Choroid plexus epithelial cell (primary cell): ENCODE results near the gene PMVK.
"Not testable (repeated sequence)": the region's sequence is repeated elsewhere in the genome, so short reads cannot be mapped to it uniquely, and the experiment has no call there.

Experiments
- DNase-seq: peaks from one replicate; pipeline ENCODE4 v3.0.0-alpha.2; 2010; ENCODE audit warnings: low read depth
- H3K4me3 ChIP-seq: 2 replicates; pipeline ENCODE4 v1.5.1; 2011; ENCODE audit warnings: low read depth, mild to moderate bottlenecking, control low read depth, low read length, moderate library complexity
- CTCF ChIP-seq: conservative IDR thresholded peaks from 2 replicates; pipeline ENCODE4 v1.5.1; 2011; ENCODE audit warnings: low read depth, mild to moderate bottlenecking, control low read depth, inconsistent platforms, low read length, moderate library complexity

Gene PMVK

GRCh38 chr1:154936555-154937084 lies at the start of gene PMVK:
Gene PMVK, minus strand, starts transcription at chr1:154936719. Its CDS starts 34 bp downstream, at chr1:154936685.
- DNase-seq = peak; percentile 98
- peak within 1 kb of the TSS; percentile 83 for H3K4me3 ChIP-seq
- TF ChIP-seq CTCF = peak; percentile 39

DNA sequence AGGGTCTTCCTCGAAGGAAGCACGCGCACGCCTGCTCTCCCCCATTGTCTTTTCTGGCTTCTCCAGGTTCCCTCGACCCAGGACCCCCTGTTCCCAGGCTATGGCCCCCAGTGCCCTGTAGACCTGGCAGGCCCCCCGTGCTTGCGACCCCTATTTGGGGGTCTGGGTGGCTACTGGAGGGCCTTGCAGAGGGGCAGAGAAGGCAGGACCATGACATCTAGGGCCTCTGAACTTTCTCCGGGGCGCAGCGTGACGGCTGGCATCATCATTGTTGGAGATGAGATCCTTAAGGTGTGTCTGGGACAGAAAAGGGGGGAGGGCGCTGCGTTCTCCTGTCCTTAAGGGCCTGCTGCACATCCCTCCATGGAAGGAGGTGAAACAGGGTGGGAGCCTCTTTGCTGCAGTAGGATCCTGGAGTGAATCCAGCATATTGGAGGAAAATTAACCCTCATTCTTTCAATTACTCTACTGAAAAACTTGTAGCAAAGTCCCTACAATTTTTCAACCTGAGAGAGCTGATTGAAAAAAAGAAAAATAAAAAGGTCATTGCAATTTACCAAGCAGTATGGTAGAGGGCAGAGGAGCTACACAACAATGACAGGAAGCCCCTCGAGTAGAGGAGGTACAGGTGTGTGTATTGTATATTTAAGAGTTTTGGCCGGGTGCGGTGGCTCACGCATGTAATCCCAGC lies 47.4 kb upstream of the PMVK start:
- DNase-seq = no peak
- TF ChIP-seq CTCF = no peak
- peak overlapping the region; percentile 88 for H3K4me3 ChIP-seq

DNA sequence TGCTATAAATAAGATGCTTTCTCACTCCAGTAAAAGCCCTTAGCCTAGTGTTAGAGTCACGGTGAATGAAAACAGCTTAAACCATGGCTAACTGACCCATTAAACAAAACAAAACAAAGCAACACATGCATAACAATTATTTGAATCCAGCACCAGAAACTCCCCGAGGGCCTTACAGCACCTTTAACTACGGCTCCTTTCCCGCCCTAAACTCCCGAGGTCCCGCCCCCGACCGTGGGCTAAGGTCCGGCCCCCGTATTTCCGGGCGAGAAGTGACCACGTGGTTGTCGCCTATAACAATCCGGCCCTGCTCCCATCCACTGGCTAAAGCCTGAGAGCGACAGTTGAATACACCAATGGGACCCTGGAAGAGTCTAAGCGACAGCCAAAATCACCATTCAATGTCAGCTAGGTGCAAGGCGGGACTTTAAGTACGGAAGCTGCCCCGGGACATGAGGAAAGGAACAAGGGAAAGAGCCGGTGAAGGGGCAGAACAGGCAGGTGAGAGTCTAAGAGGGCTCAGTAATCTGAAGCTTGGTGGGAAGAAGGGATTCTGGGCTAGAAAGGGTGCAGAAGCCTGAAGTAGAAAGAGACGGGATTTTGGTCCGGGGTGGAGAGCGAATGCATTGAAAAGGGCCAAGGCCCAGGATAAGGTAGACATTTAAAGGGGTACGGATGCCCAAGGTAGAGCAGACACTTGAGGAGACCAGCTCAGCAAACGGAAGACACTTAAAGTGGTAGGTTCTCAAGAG lies 46.6 kb upstream of the PMVK start, which contains the start of gene FLAD1:
FLAD1 (plus strand) TSS at position 448 of the 752 bp plus-strand sequence. CDS start 351 bp downstream, outside the sequence.
- H3K4me3 ChIP-seq = peak within 1 kb of the TSS; percentile 88
- DNase-seq = peak; percentile 100
- TF ChIP-seq CTCF = no peak

- no peak for DNase-seq
- H3K4me3 ChIP-seq = peak overlapping the region; percentile 17
- TF ChIP-seq CTCF = no peak
Observed at GRCh38 chr1:154982341-154982740, 45.8 kb upstream of the PMVK start.

GRCh38 chr1:154978360-154978759 lies 41.8 kb upstream of the PMVK start:
- no peak for TF ChIP-seq CTCF
- DNase-seq = no peak
- no peak overlapping the region for H3K4me3 ChIP-seq

DNA sequence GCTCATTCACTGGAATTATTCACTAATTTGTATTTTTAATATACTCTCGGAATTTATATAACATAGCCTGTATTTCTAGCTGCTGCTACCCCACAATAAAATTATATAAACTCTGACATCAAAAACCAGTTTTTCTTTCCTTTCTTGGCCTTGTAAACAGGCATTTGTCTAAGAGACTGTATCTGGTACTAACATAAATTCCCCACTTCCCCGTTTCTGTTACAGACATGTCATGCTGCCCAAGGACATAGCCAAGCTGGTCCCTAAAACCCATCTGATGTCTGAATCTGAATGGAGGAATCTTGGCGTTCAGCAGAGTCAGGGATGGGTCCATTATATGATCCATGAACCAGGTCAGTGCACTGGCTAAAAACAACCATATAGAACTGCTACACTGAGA lies 41.2 kb upstream of the PMVK start:
- not testable (repeated sequence) for DNase-seq

GRCh38 chr1:154975409-154976059 lies 39.0 kb upstream of the PMVK start:
- DNase-seq = peak; percentile 72
- no peak for TF ChIP-seq CTCF

More for the DNA sequence above, 41.2 kb upstream of the PMVK start:
- not testable (repeated sequence) for H3K4me3 ChIP-seq

More at GRCh38 chr1:154975409-154976059, 39.0 kb upstream of the PMVK start:
- peak overlapping the region; percentile 71 for H3K4me3 ChIP-seq
